NCI-H1417 treated with DMSO at 0.1 percent for 48 hours (cell line): Measurements from ENCODE around the gene B3GNT7.

Experiments
- DNase-seq: peaks from one replicate; lab custom pipeline; 2025; lab: John Stamatoyannopoulos, UW

B3GNT7 gene

DNA sequence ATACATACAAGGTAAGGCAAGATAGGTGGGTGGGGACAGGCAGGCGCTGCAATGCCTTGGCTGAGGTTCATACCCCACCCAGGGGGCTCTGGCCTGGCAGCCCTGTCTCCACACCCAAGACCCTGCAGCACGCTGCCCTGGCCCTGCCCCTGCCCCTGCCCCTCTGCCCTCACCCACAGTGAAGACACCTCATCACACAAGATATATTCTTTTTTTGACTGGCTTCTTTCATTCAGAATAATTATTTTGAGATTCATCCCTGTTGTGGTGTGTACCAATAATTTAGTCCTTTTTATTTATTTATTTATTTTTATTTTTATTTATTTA lies 11.4 kb upstream of the B3GNT7 start:
- DNase-seq: no peak

DNA sequence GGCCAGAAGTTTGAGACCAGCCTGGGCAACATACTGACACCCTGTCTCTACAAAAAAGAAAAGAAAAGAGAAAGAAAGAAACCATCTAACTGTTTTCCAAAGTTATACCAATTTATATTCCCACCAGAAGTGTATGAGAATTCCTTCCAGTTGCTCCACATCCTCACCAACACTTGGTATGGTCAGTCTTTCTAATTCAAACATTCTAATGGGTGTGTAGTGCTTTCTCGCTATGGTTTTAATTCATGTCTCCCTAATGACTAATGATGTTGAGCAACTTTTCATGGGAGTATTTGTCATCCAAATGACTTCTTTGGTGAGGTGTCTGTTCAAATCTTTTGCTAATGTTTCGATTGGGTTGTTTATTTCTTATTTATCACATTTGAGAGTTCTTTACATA lies 10.5 kb upstream of the B3GNT7 start:
- DNase-seq: no peak

DNA sequence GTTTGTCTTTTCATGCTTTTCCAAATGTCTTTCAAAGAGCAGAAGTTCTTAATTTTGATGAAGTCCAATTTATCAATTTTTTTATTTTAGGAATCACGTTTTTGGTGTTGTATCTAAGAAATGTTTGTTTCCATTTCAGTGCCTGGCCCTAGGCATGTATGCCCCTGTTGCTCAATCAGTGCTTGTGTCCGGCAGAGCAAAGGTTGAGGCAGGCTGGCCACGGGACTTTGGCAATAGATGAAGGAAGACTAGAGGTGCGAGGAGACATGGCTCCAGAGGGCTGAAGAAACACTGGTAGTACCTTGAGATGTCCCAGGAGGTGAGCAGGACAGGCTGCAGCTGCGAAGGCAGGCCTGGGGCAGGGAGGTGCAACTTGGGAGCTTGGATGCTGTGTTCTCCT lies 10.1 kb upstream of the B3GNT7 start:
- no peak for DNase-seq

DNA sequence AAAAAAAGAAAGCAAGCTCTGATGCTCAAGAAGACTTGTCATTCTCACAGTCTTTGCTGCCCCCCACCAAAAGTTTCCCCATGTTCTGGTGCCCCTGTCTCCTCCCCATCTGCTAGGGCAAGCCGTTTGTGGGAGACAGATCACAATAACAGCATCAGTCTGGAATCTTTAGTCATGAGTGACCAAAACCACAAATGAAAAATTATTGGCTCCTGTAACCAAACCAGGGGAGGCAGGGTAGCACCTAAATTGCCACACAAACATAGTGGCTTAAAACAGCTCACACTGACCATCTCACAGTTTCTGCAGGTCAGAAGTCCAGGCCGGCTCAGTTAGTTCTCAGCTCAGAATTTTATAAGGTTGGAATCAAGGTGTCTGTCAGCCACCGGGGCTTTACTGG lies 9.1 kb upstream of the B3GNT7 start:
- no peak for DNase-seq

DNA sequence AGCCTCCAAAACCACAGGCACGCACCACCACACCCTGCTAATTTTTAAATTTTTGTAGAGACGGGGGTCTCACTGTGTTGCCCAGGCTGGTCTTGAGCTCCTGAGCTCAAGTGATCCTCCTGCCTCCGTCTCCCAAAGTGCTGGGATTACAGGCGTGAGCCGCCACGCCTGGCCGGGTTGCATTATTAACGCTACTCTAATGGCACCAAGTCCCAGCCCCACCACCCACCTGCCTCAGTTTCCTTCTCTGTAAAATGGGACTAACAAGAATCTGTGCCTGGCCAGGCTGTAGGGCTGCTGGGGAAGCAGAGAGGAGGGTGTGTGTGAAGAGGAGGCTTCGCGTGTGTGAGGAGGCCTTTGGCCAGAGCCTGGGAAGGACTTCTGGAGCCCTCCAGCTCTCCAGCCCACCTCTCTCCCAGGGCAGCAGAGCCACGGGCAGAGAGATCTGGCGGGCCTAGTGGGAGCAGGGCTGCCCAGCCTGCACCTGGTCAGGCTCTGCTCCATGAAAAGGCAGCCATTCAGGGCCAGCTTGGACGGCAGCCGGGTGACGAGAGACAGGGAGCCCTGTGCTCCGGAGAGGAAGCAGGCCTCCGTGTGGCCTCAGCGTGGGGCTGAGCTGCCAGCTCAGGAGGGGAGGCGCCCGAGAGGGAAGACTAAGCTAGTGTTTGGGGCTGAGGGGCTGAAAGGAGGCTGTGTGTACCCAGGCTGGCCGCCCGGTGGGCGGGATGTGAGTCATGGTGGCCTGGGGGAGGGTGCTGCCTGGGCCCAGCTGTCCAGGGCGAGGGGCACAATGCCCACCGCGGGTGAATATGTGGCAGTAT lies 7.4 kb upstream of the B3GNT7 start:
- DNase-seq: no peak

DNA sequence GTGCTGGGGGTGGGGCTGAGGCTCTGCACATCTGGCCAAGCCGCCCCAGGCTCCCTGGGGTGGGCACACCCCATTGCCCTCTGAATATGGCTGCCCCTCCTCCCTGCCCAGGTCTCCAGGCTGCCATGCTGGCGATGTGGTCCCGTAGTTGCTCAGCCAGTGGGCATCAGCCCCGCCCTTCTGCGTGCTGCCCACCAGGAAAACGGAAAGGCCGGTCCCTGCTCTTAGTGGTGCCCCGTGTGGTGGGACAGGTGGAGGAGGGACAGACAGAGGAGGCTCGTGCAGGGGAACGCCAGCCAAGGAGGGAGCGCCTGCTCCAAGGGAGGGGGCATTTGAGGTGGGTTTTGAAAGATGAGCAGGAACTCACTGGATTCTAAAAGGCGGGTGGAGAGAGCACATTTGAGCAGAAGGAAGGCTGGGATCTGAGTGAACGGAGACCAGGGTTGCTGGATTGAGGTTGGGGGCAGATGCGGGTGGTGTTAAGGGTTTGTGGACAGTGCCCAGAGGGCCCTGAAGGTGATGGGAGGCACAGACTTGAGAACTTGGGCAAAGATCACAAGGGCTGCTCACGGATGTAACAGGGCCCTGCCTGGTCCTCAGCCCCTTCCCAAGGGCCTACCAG lies 6.7 kb upstream of the B3GNT7 start:
- DNase-seq: no peak

DNA sequence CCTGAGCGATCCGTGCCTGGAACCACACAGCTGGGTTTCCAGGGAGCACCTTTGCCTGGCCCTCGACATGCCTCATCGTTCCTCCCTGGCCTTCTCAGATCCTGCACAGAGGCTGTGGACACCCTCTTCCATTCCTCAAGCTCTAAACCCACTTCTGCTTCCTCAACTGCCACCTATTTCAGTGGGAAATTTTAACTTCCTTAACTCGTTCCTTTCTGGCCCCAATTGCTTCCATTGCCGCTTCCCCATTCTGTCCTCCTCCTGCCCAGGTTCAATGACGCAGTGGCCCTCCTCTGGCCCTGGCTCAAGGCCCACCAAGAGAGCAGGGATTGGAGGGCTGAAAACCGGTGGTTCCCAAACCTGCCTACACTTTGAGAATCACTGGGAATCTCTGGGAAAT lies 4.8 kb upstream of the B3GNT7 start:
- no peak for DNase-seq

- DNase-seq: no peak
Observed at GRCh38 chr2:231391981-231392380, 3.5 kb upstream of the B3GNT7 start.

DNA sequence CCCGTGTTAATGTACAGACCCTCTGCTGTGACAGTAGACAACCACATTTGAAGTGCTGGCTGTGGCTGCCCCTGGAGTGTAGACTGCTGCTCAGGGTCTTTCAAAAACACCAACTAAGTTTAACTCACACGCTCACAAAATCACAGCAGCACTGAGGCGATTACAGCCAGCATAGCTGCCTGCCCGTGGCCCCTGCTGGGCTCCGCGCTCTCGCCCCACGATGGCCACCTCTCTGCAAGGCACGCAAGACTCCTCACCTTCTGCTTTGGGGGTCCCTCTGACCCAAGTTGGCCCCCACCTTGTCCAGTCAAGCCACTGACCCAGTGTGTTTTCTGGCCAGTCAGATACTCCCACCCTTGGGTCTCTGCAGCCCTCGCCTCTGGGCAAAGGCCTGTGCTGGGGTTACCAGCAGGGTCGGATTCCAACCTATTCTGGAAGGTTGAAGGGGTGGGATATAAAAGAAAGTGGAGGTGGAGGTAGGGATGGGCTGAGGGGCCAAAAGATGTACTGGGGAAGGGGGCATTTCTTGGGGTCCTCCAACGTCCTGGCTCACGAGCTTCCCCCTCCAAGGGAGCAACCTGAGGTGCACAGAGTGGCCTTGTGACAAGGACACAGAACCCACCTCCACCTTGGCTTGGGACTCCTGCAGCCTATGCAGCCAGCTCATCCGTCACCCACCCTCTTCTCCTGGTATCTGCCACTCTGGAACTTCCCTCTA lies 2.9 kb upstream of the B3GNT7 start:
- no peak for DNase-seq

- DNase-seq: no peak
Observed at GRCh38 chr2:231393149-231394131, 2.1 kb upstream of the B3GNT7 start.

GRCh38 chr2:231394211-231395141 lies 1.0 kb upstream of the B3GNT7 start:
- DNase-seq: no peak

GRCh38 chr2:231396058-231396821 lies 730 bp downstream of the B3GNT7 start:
- no peak for DNase-seq

DNA sequence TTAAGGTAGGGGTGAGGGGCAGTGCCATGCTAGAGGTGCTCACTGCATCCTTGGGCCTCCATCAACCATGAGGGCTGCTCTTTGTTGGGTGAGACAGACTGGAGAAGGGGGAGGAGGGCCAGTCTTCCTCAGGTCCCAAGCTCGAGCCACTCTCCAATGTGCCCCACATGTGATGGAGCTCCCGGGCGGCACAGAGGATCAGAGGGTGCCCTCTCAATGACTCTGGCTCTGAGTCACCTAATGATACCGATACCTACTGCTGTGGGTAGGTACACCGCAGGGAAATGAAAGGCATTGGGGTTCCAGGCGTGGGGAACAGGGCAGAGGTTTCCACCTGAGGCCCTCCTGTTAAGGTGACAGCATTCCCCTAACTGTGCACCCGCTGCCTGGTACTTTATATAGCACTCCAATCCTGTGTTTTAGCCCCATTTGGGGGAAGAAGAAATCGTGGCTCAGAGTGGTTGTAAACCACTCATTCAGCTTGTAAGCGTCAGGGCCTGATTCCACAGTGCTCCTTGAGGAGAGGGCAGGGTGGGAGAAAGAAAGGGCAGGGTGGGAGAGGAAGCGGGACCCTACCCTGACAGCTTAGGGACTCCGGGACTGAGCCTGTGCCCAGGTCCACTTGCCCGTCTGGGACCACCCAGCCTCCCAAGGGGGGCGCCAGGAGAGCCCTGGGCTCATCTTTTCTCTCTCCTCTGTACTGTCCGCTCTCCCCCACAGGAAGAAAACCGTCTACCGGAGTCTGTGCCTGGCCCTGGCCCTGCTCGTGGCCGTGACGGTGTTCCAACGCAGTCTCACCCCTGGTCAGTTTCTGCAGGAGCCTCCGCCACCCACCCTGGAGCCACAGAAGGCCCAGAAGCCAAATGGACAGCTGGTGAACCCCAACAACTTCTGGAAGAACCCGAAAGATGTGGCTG lies 1.8 kb downstream of the B3GNT7 start:
- no peak for DNase-seq

DNA sequence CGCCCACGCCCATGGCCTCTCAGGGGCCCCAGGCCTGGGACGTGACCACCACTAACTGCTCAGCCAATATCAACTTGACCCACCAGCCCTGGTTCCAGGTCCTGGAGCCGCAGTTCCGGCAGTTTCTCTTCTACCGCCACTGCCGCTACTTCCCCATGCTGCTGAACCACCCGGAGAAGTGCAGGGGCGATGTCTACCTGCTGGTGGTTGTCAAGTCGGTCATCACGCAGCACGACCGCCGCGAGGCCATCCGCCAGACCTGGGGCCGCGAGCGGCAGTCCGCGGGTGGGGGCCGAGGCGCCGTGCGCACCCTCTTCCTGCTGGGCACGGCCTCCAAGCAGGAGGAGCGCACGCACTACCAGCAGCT lies 2.4 kb downstream of the B3GNT7 start:
- no peak for DNase-seq

GRCh38 chr2:231398585-231398984 lies 3.1 kb downstream of the B3GNT7 start:
- no peak for DNase-seq

DNA sequence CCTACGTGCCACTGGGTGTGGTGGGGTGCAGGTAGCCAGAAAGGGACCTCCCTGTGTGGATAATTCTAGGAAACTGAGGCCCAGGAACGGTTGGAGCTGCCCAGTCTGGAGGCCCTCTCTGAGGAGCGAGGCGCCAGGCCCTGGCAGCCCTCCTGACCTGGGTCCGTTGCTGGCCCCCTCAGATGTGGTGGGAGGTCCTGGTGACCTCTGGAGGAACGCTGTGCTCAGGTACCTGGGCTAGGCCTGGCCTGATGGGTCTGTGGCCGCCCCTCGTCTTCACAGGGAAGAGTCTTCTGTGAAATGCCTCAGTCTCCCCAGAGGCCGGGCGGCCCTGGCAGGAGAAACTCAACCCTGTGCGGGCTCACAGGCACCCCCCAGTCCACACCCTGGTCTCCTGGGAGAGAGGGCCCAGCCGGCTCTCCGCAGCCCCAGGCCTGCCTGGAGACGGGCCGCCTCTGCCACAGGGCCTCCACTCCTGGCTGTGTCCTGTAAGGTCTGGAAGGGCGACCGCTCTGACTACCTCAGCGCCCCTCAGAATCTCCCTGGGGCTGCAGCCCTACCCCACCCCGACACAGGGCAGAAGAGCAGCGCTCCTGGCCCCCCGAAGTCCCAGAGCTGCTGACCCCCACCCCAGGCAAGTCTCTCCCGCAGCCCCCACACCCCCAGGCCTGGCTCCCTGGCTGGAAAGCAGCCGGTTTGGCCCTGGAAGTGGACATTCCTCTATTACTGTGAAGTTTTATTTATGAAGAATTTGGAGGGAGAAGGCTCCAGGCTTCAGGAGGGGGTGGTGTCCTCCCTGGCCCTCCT lies 3.7 kb downstream of the B3GNT7 start:
- DNase-seq: no peak

GRCh38 chr2:231399853-231400680 lies 4.6 kb downstream of the B3GNT7 start:
- no peak for DNase-seq
